ENCODE measurements around the gene ADD2. TPM values are rescaled to one million over a fixed set of nuclear protein-coding genes. Genes with fewer than 3 reads are reported as not detected.

The ADD2 gene
- total RNA-seq, 1 experiment from 2014 or later, result 124 TPM

- Histone ChIP-seq H4K20me1 (ENCODE audit: control insufficient read depth, insufficient read depth, insufficient read length) (no peaks in the 10 kb centered on the region), H3K23ac (ENCODE audit: insufficient read length, low read depth, low read length) (no peak overlapping the region), H2BK20ac (ENCODE audit: low read depth, low read length, poor library complexity, severe bottlenecking) (no peak overlapping the region), H2BK5ac (ENCODE audit: insufficient read length, low read length) (no peak overlapping the region), H3K4me2 (ENCODE audit: insufficient read depth, insufficient read length, low read length) (no peak overlapping the region), H3K79me2 (ENCODE audit: insufficient read depth, low read length) (no peaks in the 10 kb centered on the region), H3K4ac (ENCODE audit: low read depth, low read length) (no peak overlapping the region), H3K9me3 (ENCODE audit: control insufficient read depth, low read depth, low read length) (no peaks in the 10 kb centered on the region), H3K9ac (ENCODE audit: extremely low read depth, insufficient read length, low read length) (no peak overlapping the region), H4K5ac (ENCODE audit: insufficient read length, low read depth, low read length) (no peak overlapping the region), H3K4me1 (ENCODE audit: insufficient read depth, low read length) (no peaks in the 10 kb centered on the region), H4K91ac (ENCODE audit: insufficient read length, low read depth, low read length) (no peak overlapping the region), H2BK12ac (ENCODE audit: insufficient read length, low read depth, low read length) (no peak overlapping the region), H3K27me3 (ENCODE audit: insufficient read depth, low read length) (peaks cover 35% of the 10 kb centered on the region), H2AK5ac (ENCODE audit: insufficient read length, low read length) (no peak overlapping the region), H3K79me1 (ENCODE audit: insufficient read depth, low read depth, low read length, poor library complexity, severe bottlenecking) (no peaks in the 10 kb centered on the region), H2BK15ac (ENCODE audit: low read depth, low read length) (no peak overlapping the region), H3K27ac (ENCODE audit: insufficient read length, low read depth, low read length) (no peak overlapping the region), H2AFZ (ENCODE audit: low read length) (no peak overlapping the region), H3T11ph (ENCODE audit: low read length) (no peak overlapping the region), H3K18ac (ENCODE audit: insufficient read length, low read depth, low read length) (no peak overlapping the region), H4K8ac (replicated peaks; ENCODE audit: insufficient read length, low read depth, low read length) (no peak overlapping the region), H2BK120ac (ENCODE audit: low read depth, low read length, poor library complexity, severe bottlenecking) (no peak overlapping the region), H3K14ac (ENCODE audit: insufficient read depth, low read length) (no peak overlapping the region), H3K56ac (ENCODE audit: insufficient read length, low read depth, low read length) (no peak overlapping the region), H3K23me2 (ENCODE audit: insufficient read length, low read depth, low read length, poor library complexity, severe bottlenecking) (no peaks in the 10 kb centered on the region)
- Mint-ChIP-seq H3K4me1 (peaks cover 13 to 20% of the 10 kb centered on the region in 2 experiments), H3K4me3 (no peak overlapping the region), H3K9me3 (peaks cover 0 to 2% of the 10 kb centered on the region in 2 experiments; a peak in 3 of 5 replicates), H3K27me3 (ENCODE audit: low read depth) (peaks cover 94% of the 10 kb centered on the region), H3K27ac (no peak overlapping the region), H3K36me3 (ENCODE audit: insufficient read depth in 1 of 3, low read depth in 3 of 3) (0 out of 7 replicates have a peak, but pooled peaks cover 0 to 2% (median 0%) of the 10 kb centered on the region in 3 experiments)
- no CpG with 5 or more reads among the region's 2 CpGs for WGBS (ENCODE audit: extremely low coverage, insufficient read length, low lambda C conversion rate)
- DNase-seq, result no peak
- TF ChIP-seq CTCF (conservative IDR thresholded peaks at IDR 0.05), result no peak
Observed at GRCh38 chr2:70793450-70793849, 25.4 kb upstream of the ADD2 start.

All from H9 (cell line).